KG1 (cell line): Measurements from ENCODE around the gene MYL11.
A peak's percentile ranks its signal among the peaks of the same experiment; 100 is the strongest.

ENCODE experiments used
- DNase-seq: peaks from one replicate; lab custom pipeline; 2025; lab: John Stamatoyannopoulos, UW

The MYL11 gene

GRCh38 chr16:30354423-30355143 lies 20.0 kb upstream of the MYL11 start:
- DNase-seq, result peak; percentile 81

GRCh38 chr16:30355144-30355953 lies 19.3 kb upstream of the MYL11 start, which contains the start of gene CD2BP2:
Gene CD2BP2, minus strand, starts transcription at chr16:30355308. Its CDS starts 627 bp downstream, at chr16:30354681.
- DNase-seq, result peak; percentile 86

- no peak for DNase-seq
Measured at GRCh38 chr16:30355954-30356308, 18.7 kb upstream of the MYL11 start.

- no peak for DNase-seq
Measured at GRCh38 chr16:30356401-30357084, 18.1 kb upstream of the MYL11 start.

- DNase-seq, result no peak
Measured at GRCh38 chr16:30357085-30357714, 17.4 kb upstream of the MYL11 start.

GRCh38 chr16:30357715-30358576 lies 16.7 kb upstream of the MYL11 start:
- DNase-seq, result no peak

GRCh38 chr16:30358577-30358936 lies 16.0 kb upstream of the MYL11 start:
- DNase-seq, result no peak

- DNase-seq, result no peak
Measured at GRCh38 chr16:30358990-30359870, 15.4 kb upstream of the MYL11 start.

- DNase-seq, result no peak
Measured at GRCh38 chr16:30359871-30360170, 14.8 kb upstream of the MYL11 start.

- DNase-seq, result no peak
Measured at GRCh38 chr16:30361180-30361579, 13.4 kb upstream of the MYL11 start.

- no peak for DNase-seq
Measured at GRCh38 chr16:30365200-30365599, 9.4 kb upstream of the MYL11 start.

- no peak for DNase-seq
Measured at GRCh38 chr16:30366511-30366910, 8.1 kb upstream of the MYL11 start.

- DNase-seq, result no peak
Measured at GRCh38 chr16:30367349-30368009, 7.1 kb upstream of the MYL11 start.

- DNase-seq, result no peak
Measured at GRCh38 chr16:30368122-30368791, 6.3 kb upstream of the MYL11 start.

- DNase-seq, result no peak
Measured at GRCh38 chr16:30368792-30369090, 5.9 kb upstream of the MYL11 start.

GRCh38 chr16:30369091-30369937 lies 5.3 kb upstream of the MYL11 start:
- DNase-seq, result no peak

GRCh38 chr16:30369938-30370455 lies 4.6 kb upstream of the MYL11 start:
- no peak for DNase-seq

GRCh38 chr16:30370456-30371247 lies 4.0 kb upstream of the MYL11 start, which contains the start of gene TBC1D10B:
Gene TBC1D10B, minus strand, starts transcription at chr16:30370494. Its CDS starts 311 bp downstream, at chr16:30370183.
- peak; percentile 100 for DNase-seq
